WTC11 (cell line): ENCODE measurements around the gene PLXNC1. TPM values are rescaled to one million over a fixed set of nuclear protein-coding genes. Genes with fewer than 3 reads are reported as not detected.

Experiments
- ATAC-seq: fragments of 200-7000 bp; cut with Tn5 transposase; 2 replicates; pipeline ENCODE4 v1.10.0; 2021; ENCODE audit warnings: mild to moderate bottlenecking, moderate library complexity
- CTCF ChIA-PET: fragments of 300-600 bp; sonication (Branson Sonifier 250); formaldehyde crosslinking; loops from one replicate; lab custom pipeline; 2021; ENCODE audit warnings: antibody characterized with exemption; lab: Charles Lee
- POLR2A ChIA-PET: fragments of 350-600 bp; sonication (Branson Sonifier 250); formaldehyde crosslinking; loops from one replicate; lab custom pipeline; 2021; ENCODE audit warnings: antibody characterized with exemption; lab: Charles Lee
- DNase-seq: peaks from one replicate; pipeline ENCODE4 v3.0.0; 2021; ENCODE audit warnings: low spot score
- H3K27ac Mint-ChIP-seq: 2 replicates; pipeline ENCODE4 v1.8.0; 2021; ENCODE audit warnings: mixed read lengths
- H3K27me3 Mint-ChIP-seq: 2 replicates; pipeline ENCODE4 v1.8.0; 2021; ENCODE audit warnings: low read depth, mild to moderate bottlenecking, moderate library complexity, mixed read lengths
- H3K36me3 Mint-ChIP-seq: 2 replicates; pipeline ENCODE4 v1.8.0; 2021; ENCODE audit warnings: mixed read lengths
- H3K4me1 Mint-ChIP-seq: 2 replicates; pipeline ENCODE4 v1.8.0; 2022; ENCODE audit warnings: mixed read lengths
- H3K4me3 Mint-ChIP-seq: 2 replicates; pipeline ENCODE4 v1.8.0; 2021; ENCODE audit warnings: mild to moderate bottlenecking, moderate library complexity, mixed read lengths
- H3K9me3 Mint-ChIP-seq: 2 replicates; pipeline ENCODE4 v1.8.0; 2021; ENCODE audit warnings: mixed read lengths
- AFF4 ChIP-seq: sonication (generic); formaldehyde crosslinking; IDR thresholded peaks from 2 replicates; pipeline ENCODE4 v1.8.1; 2023; ENCODE audit warnings: mild to moderate bottlenecking, missing genetic modification reagents, borderline replicate concordance
- ATF1 ChIP-seq: sonication (generic); formaldehyde crosslinking; IDR thresholded peaks from 2 replicates; pipeline ENCODE4 v1.8.1; 2023; ENCODE audit warnings: mild to moderate bottlenecking, moderate library complexity, missing genetic modification reagents
- ATF3 ChIP-seq: sonication (generic); formaldehyde crosslinking; conservative IDR thresholded peaks from 2 replicates; pipeline ENCODE4 v1.8.1; 2022; ENCODE audit warnings: mild to moderate bottlenecking, missing genetic modification reagents
- CBFB ChIP-seq: sonication (generic); formaldehyde crosslinking; IDR thresholded peaks from 2 replicates; pipeline ENCODE4 v1.8.1; 2022; ENCODE audit warnings: mild to moderate bottlenecking, low read depth, missing genetic modification reagents
- CTCF ChIP-seq: fragments of 200-600 bp; IDR thresholded peaks from 2 replicates; pipeline ENCODE4 v1.8.0; 2022; ENCODE audit warnings: antibody characterized with exemption
- E2F1 ChIP-seq: sonication (generic); formaldehyde crosslinking; IDR thresholded peaks from 2 replicates; pipeline ENCODE4 v1.8.0; 2022; ENCODE audit warnings: mild to moderate bottlenecking, missing genetic modification reagents
- ESRRA ChIP-seq: sonication (generic); formaldehyde crosslinking; IDR thresholded peaks from 2 replicates; pipeline ENCODE4 v1.8.1; 2022; ENCODE audit warnings: mild to moderate bottlenecking, missing genetic modification reagents, borderline replicate concordance
- ETV6 ChIP-seq: sonication (generic); formaldehyde crosslinking; IDR thresholded peaks from 2 replicates; pipeline ENCODE4 v1.8.1; 2022; ENCODE audit warnings: mild to moderate bottlenecking, missing genetic modification reagents
- FOXJ3 ChIP-seq: sonication (generic); formaldehyde crosslinking; IDR thresholded peaks from 2 replicates; pipeline ENCODE4 v1.9.0; 2021; ENCODE audit warnings: missing genetic modification reagents, mild to moderate bottlenecking, borderline replicate concordance
- FOXK1 ChIP-seq: sonication (generic); formaldehyde crosslinking; IDR thresholded peaks from 2 replicates; pipeline ENCODE4 v1.8.0; 2022; ENCODE audit warnings: mild to moderate bottlenecking, moderate library complexity, missing genetic modification reagents
- GRHL2 ChIP-seq: fragments of 250-450 bp; sonication (Bioruptor Pico); IDR thresholded peaks from 2 replicates; pipeline ENCODE4 v1.8.0; 2022; ENCODE audit warnings: mild to moderate bottlenecking, moderate library complexity; ENCODE audit not compliant: insufficient replicate concordance, severe bottlenecking
- IRF2 ChIP-seq: sonication (generic); formaldehyde crosslinking; IDR thresholded peaks from 2 replicates; pipeline ENCODE4 v1.8.0; 2022; ENCODE audit warnings: low read depth, missing genetic modification reagents, borderline replicate concordance
- JAZF1 ChIP-seq: fragments of 250-450 bp; sonication (Bioruptor Pico); IDR thresholded peaks from 2 replicates; pipeline ENCODE4 v1.9.0; 2021; ENCODE audit warnings: moderate library complexity, mild to moderate bottlenecking, inconsistent platforms
- MLX ChIP-seq: sonication (generic); formaldehyde crosslinking; IDR thresholded peaks from 2 replicates; pipeline ENCODE4 v1.8.1; 2023; ENCODE audit warnings: mild to moderate bottlenecking, missing genetic modification reagents, moderate library complexity
- NFE2L1 ChIP-seq: sonication (generic); formaldehyde crosslinking; IDR thresholded peaks from 2 replicates; pipeline ENCODE4 v1.8.1; 2023; ENCODE audit warnings: missing genetic modification reagents
- NR1H2 ChIP-seq: sonication (generic); formaldehyde crosslinking; IDR thresholded peaks from 2 replicates; pipeline ENCODE4 v1.9.0; 2021; ENCODE audit warnings: mild to moderate bottlenecking, moderate library complexity, missing genetic modification reagents
- SOX15 ChIP-seq: fragments of 250-450 bp; sonication (Bioruptor Pico); IDR thresholded peaks from 2 replicates; pipeline ENCODE4 v1.9.0; 2021; ENCODE audit warnings: mild to moderate bottlenecking
- TEAD4 ChIP-seq: sonication (generic); formaldehyde crosslinking; IDR thresholded peaks from 2 replicates; pipeline ENCODE4 v1.8.0; 2022; ENCODE audit warnings: mild to moderate bottlenecking, missing genetic modification reagents
- USF2 ChIP-seq: sonication (generic); formaldehyde crosslinking; IDR thresholded peaks from 2 replicates; pipeline ENCODE4 v1.8.1; 2023; ENCODE audit warnings: mild to moderate bottlenecking, missing genetic modification reagents, moderate library complexity
- ZMAT4 ChIP-seq: fragments of 250-450 bp; sonication (Bioruptor Pico); IDR thresholded peaks from 2 replicates; pipeline ENCODE4 v1.9.0; 2021; ENCODE audit warnings: mild to moderate bottlenecking
- ZNF138 ChIP-seq: sonication (generic); formaldehyde crosslinking; conservative IDR thresholded peaks from 2 replicates; pipeline ENCODE4 v1.8.1; 2022; ENCODE audit warnings: mild to moderate bottlenecking, moderate library complexity, missing genetic modification reagents
- ZNF232 ChIP-seq: sonication (generic); formaldehyde crosslinking; IDR thresholded peaks from 2 replicates; pipeline ENCODE4 v1.8.0; 2022; ENCODE audit warnings: mild to moderate bottlenecking, missing genetic modification reagents
- ZNF425 ChIP-seq: fragments of 250-450 bp; sonication (Bioruptor Pico); conservative IDR thresholded peaks from 2 replicates; pipeline ENCODE4 v1.9.0; 2021; ENCODE audit warnings: mild to moderate bottlenecking
- ZNF512 ChIP-seq: sonication (generic); formaldehyde crosslinking; IDR thresholded peaks from 2 replicates; pipeline ENCODE4 v1.8.1; 2022; ENCODE audit warnings: missing genetic modification reagents, borderline replicate concordance
- total RNA-seq: library from RNA; stranded (reverse); gene quantifications from 3 replicates; pipeline ENCODE4 v1.2.3, GENCODE V29; 2021

The PLXNC1 gene
- total RNA-seq, 1 experiment from 2014 or later, result 3.1 TPM

GRCh38 chr12:94187361-94187760 lies 39.0 kb downstream of the PLXNC1 start (continued):
- TF ChIP-seq CTCF (no peak), USF2 (CRISPR knock-in tag) (no peak), CBFB (CRISPR knock-in tag) (no peak), ATF3 (CRISPR knock-in tag) (no peak), ESRRA (CRISPR knock-in tag) (no peak), ATF1 (CRISPR knock-in tag) (no peak), ZNF232 (CRISPR knock-in tag) (no peak), ZNF138 (CRISPR knock-in tag) (no peak), MLX (no peak), FOXK1 (no peak), TEAD4 (CRISPR knock-in tag) (no peak), SOX15 (CRISPR knock-in tag) (no peak), IRF2 (CRISPR knock-in tag) (no peak)
- TF ChIP-seq, all 79 proteins: peak for 0

GRCh38 chr12:94190623-94191022 lies 42.2 kb downstream of the PLXNC1 start:
- ATAC-seq (no peak), DNase-seq (no peak)
- H3K4me1 Mint-ChIP-seq, result peaks cover 1% of the 10 kb centered on the region
- H3K36me3 Mint-ChIP-seq, result peaks cover 3% of the 10 kb centered on the region; the same call in 1 of the 2 replicates
- H3K4me3 Mint-ChIP-seq, result no peak overlapping the region
- H3K9me3 Mint-ChIP-seq, result peaks cover 15% of the 10 kb centered on the region
- H3K27me3 Mint-ChIP-seq, result peaks cover 14% of the 10 kb centered on the region
- CTCF ChIA-PET, result no interaction called here
- H3K27ac Mint-ChIP-seq, result no peak overlapping the region
- POLR2A ChIA-PET, result no interaction called here
- no peak for TF ChIP-seq E2F1 (CRISPR knock-in tag)
- TF ChIP-seq ZMAT4 (CRISPR knock-in tag), result no peak
- TF ChIP-seq ETV6, result no peak
- no peak for TF ChIP-seq ZNF512 (CRISPR knock-in tag)
- no peak for TF ChIP-seq FOXK1
- no peak for TF ChIP-seq JAZF1 (CRISPR knock-in tag)
- TF ChIP-seq GRHL2 (CRISPR knock-in tag), result no peak
- no peak for TF ChIP-seq NR1H2 (CRISPR knock-in tag)
- TF ChIP-seq FOXJ3 (CRISPR knock-in tag), result no peak
- no peak for TF ChIP-seq AFF4 (CRISPR knock-in tag)
- TF ChIP-seq NFE2L1, result no peak
- no peak for TF ChIP-seq ZNF425 (CRISPR knock-in tag)
